ENCODE measurements around the gene PFDN4. TPM values are rescaled to one million over a fixed set of nuclear protein-coding genes. Genes with fewer than 3 reads are reported as not detected.

Gene PFDN4
- total RNA-seq, 3 donors from 2014 or later: 41.0 to 57.7 (median 52.1) TPM

GRCh38 chr20:54161008-54161820, 46.7 kb upstream of the PFDN4 start:
- H3K27me3 ChIP-seq: no peaks in the 10 kb centered on the region
- DNase-seq (ENCODE audit: low spot score in 2 of 2): no peak

DNA sequence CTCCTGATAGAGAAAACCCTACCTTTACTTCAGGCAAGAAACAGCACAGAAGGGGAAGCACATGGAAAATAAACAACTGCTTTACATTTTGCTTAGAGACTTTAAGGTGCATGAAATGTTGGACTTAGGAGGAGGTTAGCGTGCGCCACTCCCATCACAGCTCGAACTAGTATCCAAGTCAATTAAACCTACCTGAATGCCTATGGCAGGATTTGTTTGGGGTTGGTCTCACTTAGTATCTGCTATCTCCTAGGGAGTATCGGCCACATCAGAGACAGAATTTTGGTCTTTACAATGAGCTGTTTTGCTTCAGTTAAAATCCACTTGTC, 46.1 kb upstream of the PFDN4 start:
- H3K9me3 ChIP-seq: no peaks in the 10 kb centered on the region
- intact Hi-C loops (cut with DNase I; ENCODE audit: low total_unique reads): no loop called here
- H3K27ac ChIP-seq: no peak overlapping the region
- no peaks in the 10 kb centered on the region for H3K36me3 ChIP-seq
- H3K27me3 ChIP-seq: no peaks in the 10 kb centered on the region
- no peaks in the 10 kb centered on the region for H3K4me1 ChIP-seq
- DNase-seq (ENCODE audit: low spot score in 2 of 2): no peak
- H3K4me3 ChIP-seq: no peak overlapping the region
- TF ChIP-seq CTCF (IDR thresholded peaks at IDR 0.05) (no peak), POLR2AphosphoS5 (IDR thresholded peaks at IDR 0.05) (no peak)

More at GRCh38 chr20:54161008-54161820, 46.7 kb upstream of the PFDN4 start:
- Histone ChIP-seq H3K27ac (no peak overlapping the region), H3K4me1 (no peaks in the 10 kb centered on the region), H3K36me3 (no peaks in the 10 kb centered on the region), H3K4me3 (no peak overlapping the region), H3K9me3 (no peaks in the 10 kb centered on the region)
- intact Hi-C loops (cut with DNase I; ENCODE audit: low total_unique reads): no loop called here
- TF ChIP-seq POLR2A (IDR thresholded peaks at IDR 0.05): no peak
- no peak for TF ChIP-seq POLR2AphosphoS5 (IDR thresholded peaks at IDR 0.05)
- no peak for TF ChIP-seq CTCF (IDR thresholded peaks at IDR 0.05)

DNA sequence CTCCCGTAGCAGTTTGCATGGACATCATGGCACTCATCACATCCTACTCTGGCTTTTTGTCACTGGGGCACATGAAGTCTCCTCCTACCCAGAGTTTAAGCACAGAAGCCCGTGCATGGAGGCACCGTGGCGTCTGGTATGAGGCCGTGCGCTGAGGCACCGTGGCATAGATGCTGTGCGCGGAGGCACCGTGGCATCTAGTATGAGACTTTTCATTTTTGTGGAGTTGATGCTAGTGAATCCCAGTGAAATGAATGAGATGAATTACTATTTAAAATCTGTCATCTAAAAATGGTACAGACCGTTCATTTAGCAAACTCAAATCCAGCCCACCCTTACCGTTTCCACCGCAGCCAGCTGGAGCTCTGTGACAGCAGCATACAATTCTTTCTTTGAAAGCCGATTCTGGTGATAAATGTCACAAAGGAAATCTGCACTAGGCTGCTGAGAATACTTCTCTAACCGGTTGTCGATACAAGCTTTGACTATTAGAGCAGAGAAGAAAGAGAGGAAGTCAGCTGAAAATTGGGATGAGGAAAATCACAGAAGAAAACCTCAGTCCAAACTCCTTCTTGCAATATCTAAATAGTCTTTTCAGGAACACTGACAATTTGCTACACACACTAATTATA, 45.4 kb upstream of the PFDN4 start:
- Histone ChIP-seq H3K27me3 (no peaks in the 10 kb centered on the region), H3K4me1 (no peaks in the 10 kb centered on the region), H3K9me3 (no peaks in the 10 kb centered on the region), H3K36me3 (no peaks in the 10 kb centered on the region), H3K4me3 (no peak overlapping the region), H3K27ac (no peak overlapping the region)
- intact Hi-C loops (cut with DNase I; ENCODE audit: low total_unique reads): no loop called here
- no peak for TF ChIP-seq POLR2A (IDR thresholded peaks at IDR 0.05)
- TF ChIP-seq POLR2AphosphoS5 (IDR thresholded peaks at IDR 0.05): no peak
- TF ChIP-seq CTCF (IDR thresholded peaks at IDR 0.05): no peak
- DNase-seq (ENCODE audit: low spot score in 2 of 2): no peak

GRCh38 chr20:54163402-54163801, 44.5 kb upstream of the PFDN4 start:
- Histone ChIP-seq H3K27me3 (peaks cover 0 to 5% of the 10 kb centered on the region in 2 donors), H3K4me3 (no peak overlapping the region), H3K4me1 (no peaks in the 10 kb centered on the region), H3K36me3 (no peaks in the 10 kb centered on the region), H3K9me3 (no peaks in the 10 kb centered on the region), H3K27ac (no peak overlapping the region)
- TF ChIP-seq POLR2A (IDR thresholded peaks at IDR 0.05) (no peak), POLR2AphosphoS5 (IDR thresholded peaks at IDR 0.05) (no peak), CTCF (IDR thresholded peaks at IDR 0.05) (no peak)
- DNase-seq (ENCODE audit: low spot score in 2 of 2): no peak
- intact Hi-C loops (cut with DNase I; ENCODE audit: low total_unique reads): no loop called here

DNA sequence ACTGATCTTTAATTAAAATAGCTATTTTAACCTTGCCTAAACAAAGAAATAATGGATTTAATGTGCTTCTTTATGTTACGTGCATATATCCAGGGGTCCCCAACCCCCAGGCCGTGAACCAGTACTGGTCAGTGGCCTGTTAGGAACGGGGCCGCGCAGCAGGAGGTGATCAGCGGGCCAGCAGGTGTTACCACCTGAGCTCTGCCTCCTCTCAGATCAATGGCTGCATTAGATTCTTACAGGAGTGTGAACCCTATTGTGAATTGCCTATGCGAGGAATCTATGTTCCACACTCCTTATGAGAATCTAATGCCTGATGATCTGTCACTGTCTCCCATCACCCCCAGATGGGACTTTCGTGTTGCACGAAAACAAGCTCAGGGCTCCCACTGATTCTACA, 42.9 kb upstream of the PFDN4 start:
- no peak for DNase-seq (ENCODE audit: low spot score in 2 of 2)
- H3K27me3 ChIP-seq: peaks cover 0 to 10% of the 10 kb centered on the region in 2 donors
- H3K4me3 ChIP-seq: no peak overlapping the region
- no peak overlapping the region for H3K27ac ChIP-seq
- no peaks in the 10 kb centered on the region for H3K4me1 ChIP-seq
- no peaks in the 10 kb centered on the region for H3K9me3 ChIP-seq
- TF ChIP-seq CTCF (IDR thresholded peaks at IDR 0.05) (no peak), POLR2A (IDR thresholded peaks at IDR 0.05) (no peak), POLR2AphosphoS5 (IDR thresholded peaks at IDR 0.05) (no peak)
- intact Hi-C loops (cut with DNase I; ENCODE audit: low total_unique reads): no loop called here
- H3K36me3 ChIP-seq: no peaks in the 10 kb centered on the region

Measured in breast epithelium (tissue), 4 donors.